H1 (cell line): Measurements from ENCODE around the gene NBEA. TPM values are rescaled to one million over a fixed set of nuclear protein-coding genes. Genes with fewer than 3 reads are reported as not detected.

Experiments used
- CTCF ChIA-PET: fragments of 300-600 bp; sonication (Branson Sonifier 250); formaldehyde crosslinking; loops from one replicate; lab custom pipeline; 2021; ENCODE audit not compliant: partially characterized antibody; lab: Charles Lee
- POLR2A ChIA-PET: fragments of 300-600 bp; sonication (Branson Sonifier 250); formaldehyde crosslinking; loops from one replicate; lab custom pipeline; 2021; ENCODE audit warnings: inconsistent platforms; ENCODE audit not compliant: partially characterized antibody; lab: Charles Lee
- DNase-seq, 2 experiments: peaks; one replicate each; pipeline versions ENCODE4 v3.0.0 to v3.0.0-alpha.2; 2010 to 2022; ENCODE audit warnings: low spot score in 2 of 2, low read depth in 1 of 2, mixed read lengths in 1 of 2
- FAIRE-seq: peaks from 2 replicates; lab custom pipeline; 2011; peaks lifted over from hg19 to GRCh38; lab: Jason Lieb, UNC
- H2AFZ ChIP-seq: 2 replicates; pipeline ENCODE4 v1.8.1; 2012; ENCODE audit warnings: low read length, inconsistent platforms
- H2AK5ac ChIP-seq: 2 replicates; pipeline ENCODE4 v1.6.1; 2013; ENCODE audit warnings: low read depth, low read length
- H2BK120ac ChIP-seq: replicated peaks from 2 replicates; pipeline ENCODE3; 2013; ENCODE audit warnings: low read depth, low read length, inconsistent platforms
- H2BK12ac ChIP-seq: 2 replicates; pipeline ENCODE4 v1.6.1; 2013; ENCODE audit warnings: low read depth, low read length
- H2BK15ac ChIP-seq: 2 replicates; pipeline ENCODE4 v1.6.1; 2013; ENCODE audit warnings: low read length
- H2BK20ac ChIP-seq: 2 replicates; pipeline ENCODE4 v1.6.1; 2013; ENCODE audit warnings: low read length
- H2BK5ac ChIP-seq: 2 replicates; pipeline ENCODE4 v1.6.1; 2013; ENCODE audit warnings: low read depth, low read length
- H3K14ac ChIP-seq: 2 replicates; pipeline ENCODE4 v1.6.1; 2013; ENCODE audit warnings: inconsistent platforms; ENCODE audit not compliant: insufficient read length
- H3K18ac ChIP-seq: 2 replicates; pipeline ENCODE4 v1.6.1; 2013; ENCODE audit warnings: low read length; ENCODE audit errors: extremely low read depth
- H3K23ac ChIP-seq: 2 replicates; pipeline ENCODE4 v1.6.1; 2013; ENCODE audit warnings: inconsistent platforms; ENCODE audit not compliant: insufficient read length
- H3K23me2 ChIP-seq: 2 replicates; pipeline ENCODE4 v1.6.1; 2013; ENCODE audit warnings: low read depth, low read length
- H3K27ac ChIP-seq: 2 replicates; pipeline ENCODE4 v1.6.1; 2011; ENCODE audit warnings: low read depth, low read length, inconsistent platforms
- H3K27me3 ChIP-seq, 4 experiments: replicated peaks in 1 of 4; 1 replicate in 1 of 4; 2 replicates in 3 of 4; pipeline versions ENCODE4 v1.6.1 to v1.8.1; 2011 to 2013; ENCODE audit warnings: low read length in 3 of 4, mild to moderate bottlenecking in 3 of 4, inconsistent platforms in 2 of 4, mixed read lengths in 2 of 4, moderate library complexity in 1 of 4; ENCODE audit not compliant: control insufficient read depth in 3 of 4, insufficient read depth in 3 of 4; ENCODE audit errors: extremely low read depth in 1 of 4
- H3K36me3 ChIP-seq, 4 experiments: 2 replicates each; pipeline versions ENCODE4 v1.6.1 to v1.8.1; 2011 to 2013; ENCODE audit warnings: mild to moderate bottlenecking in 4 of 4, low read length in 3 of 4, moderate library complexity in 2 of 4, control low read depth in 1 of 4, inconsistent platforms in 1 of 4; ENCODE audit not compliant: insufficient read depth in 4 of 4, control insufficient read depth in 2 of 4
- H3K4ac ChIP-seq: replicated peaks from 2 replicates; pipeline ENCODE3; 2013; ENCODE audit warnings: low read length, low read depth, mixed read lengths, inconsistent platforms; ENCODE audit not compliant: insufficient read length
- H3K4me1 ChIP-seq, 4 experiments: replicated peaks in 1 of 4; 1 replicate in 1 of 4; 2 replicates in 3 of 4; pipeline versions ENCODE4 v1.6.1 to v1.8.1; 2011 to 2013; ENCODE audit warnings: low read length in 3 of 4, inconsistent platforms in 2 of 4, mixed read lengths in 1 of 4; ENCODE audit not compliant: insufficient read depth in 4 of 4, control insufficient read depth in 3 of 4
- H3K4me2 ChIP-seq, 2 experiments: 2 replicates each; pipeline versions ENCODE4 v1.6.1 to v1.8.1; 2011 to 2013; ENCODE audit warnings: low read depth in 2 of 2, low read length in 2 of 2, control low read depth in 1 of 2, inconsistent platforms in 1 of 2, mild to moderate bottlenecking in 1 of 2; ENCODE audit not compliant: insufficient read depth in 1 of 2
- H3K4me3 ChIP-seq, 4 experiments: fragments of 200-600, 300-600 bp in 1 of 4; sonication (generic), shearing (Covaris generic), sonication (Bioruptor Twin) in 1 of 4; 2 replicates each; pipeline versions ENCODE4 v1.5.1 to v1.8.1; 2011 to 2016; ENCODE audit warnings: low read length in 4 of 4, low read depth in 3 of 4, control low read depth in 2 of 4, inconsistent platforms in 2 of 4, mild to moderate bottlenecking in 2 of 4, mixed read lengths in 1 of 4, moderate library complexity in 1 of 4; ENCODE audit not compliant: insufficient read depth in 2 of 4; ENCODE audit errors: extremely low read depth in 1 of 4
- H3K56ac ChIP-seq: replicated peaks from 2 replicates; pipeline ENCODE3; 2013; ENCODE audit warnings: low read depth, mild to moderate bottlenecking, mixed read lengths, low read length, inconsistent platforms; ENCODE audit not compliant: insufficient read length
- H3K79me1 ChIP-seq: 2 replicates; pipeline ENCODE4 v1.6.1; 2013; ENCODE audit warnings: low read depth, low read length, control low read depth
- H3K79me2 ChIP-seq, 2 experiments: 2 replicates each; pipeline versions ENCODE4 v1.6.1 to v1.8.1; 2012 to 2013; ENCODE audit warnings: low read length in 2 of 2, mild to moderate bottlenecking in 2 of 2, inconsistent platforms in 1 of 2; ENCODE audit not compliant: insufficient read depth in 2 of 2, control insufficient read depth in 1 of 2
- H3K9ac ChIP-seq, 4 experiments: replicated peaks in 1 of 4; 1 replicate in 1 of 4; 2 replicates in 3 of 4; pipeline versions ENCODE4 v1.6.1 to v1.8.1; 2011 to 2013; ENCODE audit warnings: low read depth in 3 of 4, low read length in 3 of 4, control low read depth in 2 of 4, mild to moderate bottlenecking in 2 of 4, moderate library complexity in 2 of 4, inconsistent platforms in 1 of 4; ENCODE audit errors: extremely low read depth in 1 of 4
- H3K9me3 ChIP-seq, 2 experiments: 2 replicates each; pipeline versions ENCODE4 v1.6.1 to v1.8.1; 2012 to 2013; ENCODE audit warnings: mild to moderate bottlenecking in 2 of 2, moderate library complexity in 2 of 2, control low read depth in 1 of 2, inconsistent platforms in 1 of 2, low read depth in 1 of 2, low read length in 1 of 2, mixed read lengths in 1 of 2; ENCODE audit not compliant: insufficient read depth in 2 of 2
- H4K20me1 ChIP-seq, 2 experiments: replicated peaks in 1 of 2; 2 replicates each; pipeline versions ENCODE3 to v1.8.1; 2011 to 2013; ENCODE audit warnings: inconsistent platforms in 2 of 2, low read length in 2 of 2, mild to moderate bottlenecking in 1 of 2; ENCODE audit not compliant: insufficient read depth in 2 of 2, control insufficient read depth in 1 of 2
- H4K5ac ChIP-seq: 2 replicates; pipeline ENCODE4 v1.6.1; 2013; ENCODE audit warnings: low read length, low read depth, mixed read lengths, inconsistent platforms; ENCODE audit not compliant: insufficient read length
- H4K8ac ChIP-seq: 2 replicates; pipeline ENCODE4 v1.8.0; 2013; ENCODE audit warnings: mild to moderate bottlenecking, moderate library complexity, low read length, inconsistent platforms; ENCODE audit not compliant: insufficient read depth; ENCODE audit errors: extremely low read depth
- H4K91ac ChIP-seq: replicated peaks from 2 replicates; pipeline ENCODE3; 2013; ENCODE audit warnings: low read length, mixed read lengths, inconsistent platforms; ENCODE audit not compliant: insufficient read length
- CBX8 ChIP-seq: fragments of 300-800, 300-1000 bp; sonication (generic); IDR thresholded peaks from 2 replicates; pipeline ENCODE4 v1.7.1; 2016; ENCODE audit warnings: low read depth, low read length, borderline replicate concordance
- SP2 ChIP-seq: IDR thresholded peaks from 2 replicates; pipeline ENCODE4 v1.6.1; 2012; ENCODE audit warnings: mild to moderate bottlenecking, low read length, inconsistent platforms
- WGBS, 2 experiments: shearing (Covaris generic) in 1 of 2; methylation state at CpG; one replicate each; pipeline versions ENCODE4 v1.1.6 to v1.1.7; 2013 to 2015; ENCODE audit warnings: low lambda C conversion rate in 2 of 2, mixed read lengths in 2 of 2, inconsistent platforms in 1 of 2, low coverage in 1 of 2, missing lambda C conversion rate in 1 of 2; ENCODE audit not compliant: insufficient replicate concordance in 2 of 2, insufficient coverage in 1 of 2, insufficient read length in 1 of 2; ENCODE audit errors: extremely low coverage in 1 of 2, missing lambda C conversion rate in 1 of 2; 5-methylcytosine and 5-hydroxymethylcytosine counted together
- polyA plus RNA-seq, 7 experiments: library from polyadenylated mRNA; depleted of rRNA in 3 of 7; stranded (reverse) in 5 of 7; unstranded in 2 of 7; fragments of >200 nt in 5 of 7; fragments of 200-250 nt in 2 of 7; gene quantifications; 1 replicate in 5 of 7; 2 replicates in 1 of 7; 4 replicates in 1 of 7; pipeline versions ENCODE4 v1.2.1 to v1.2.3, GENCODE V29; 2011 to 2013; ENCODE audit warnings: missing spikeins in 2 of 7, mixed read lengths in 2 of 7
- total RNA-seq: library from RNA; stranded (reverse); fragmentation: NEBNext Ultra II Directional; extraction: Animal tissue kit (Norgen Biotek cat#: 25700); gene quantifications from 2 replicates; pipeline ENCODE4 v1.2.1, GENCODE V29; 2021

Gene NBEA
- total and polyA plus RNA-seq, 2 of the 8 experiments (the other 6 are each of a cell fraction or from before 2014, with no cell fraction given): 14.2 to 21.5 TPM

GRCh38 chr13:35346494-35346893 is 404.4 kb downstream of the NBEA start:
- Histone ChIP-seq H3K9ac (no peak overlapping the region), H3K23me2 (no peaks in the 10 kb centered on the region), H2AFZ (no peak overlapping the region), H2BK5ac (no peak overlapping the region), H3K18ac (no peak overlapping the region), H4K5ac (no peak overlapping the region), H2BK120ac (no peak overlapping the region), H4K8ac (no peak overlapping the region), H2BK15ac (no peak overlapping the region), H3K27ac (no peak overlapping the region), H3K14ac (no peak overlapping the region), H3K36me3 (no peaks in the 10 kb centered on the region), H3K4me3 (no peak overlapping the region), H3K79me2 (no peaks in the 10 kb centered on the region), H4K20me1 (no peaks in the 10 kb centered on the region), H2AK5ac (no peak overlapping the region), H3K4me1 (no peaks in the 10 kb centered on the region), H2BK12ac (no peak overlapping the region), H3K27me3 (no peaks in the 10 kb centered on the region), H3K4me2 (no peak overlapping the region), H2BK20ac (no peak overlapping the region), H3K4ac (no peak overlapping the region), H3K9me3 (no peaks in the 10 kb centered on the region), H3K79me1 (no peaks in the 10 kb centered on the region), H4K91ac (no peak overlapping the region), H3K56ac (no peak overlapping the region), H3K23ac (no peak overlapping the region)
- 88% methylated on average over 4 of the region's 4 CpGs; no CpG with 5 or more reads in 1 of the 2 experiments for WGBS, 2 experiments
- CTCF ChIA-PET: interaction anchor here (1.0 kb wide), 1 partner anchor 11 kb away, joined by 3 read pairs; no protein-coding TSS in a partner anchor
- TF ChIP-seq CBX8: no peak
- no peak for TF ChIP-seq SP2
- DNase-seq (no peak), FAIRE-seq (no peak)
- POLR2A ChIA-PET: no interaction called here
